ELR (cell line): ENCODE data around the gene ZNF148.

ENCODE experiments used
- DNase-seq: peaks from one replicate; pipeline ENCODE4 v3.0.0-alpha.2; 2015; ENCODE audit warnings: low read depth

The ZNF148 gene

GRCh38 chr3:125280668-125281361 is 94.3 kb downstream of the ZNF148 start:
- DNase-seq, result peak; percentile 39

GRCh38 chr3:125278155-125278554 is 97.0 kb downstream of the ZNF148 start:
- no peak for DNase-seq

- no peak for DNase-seq
Observed at GRCh38 chr3:125271127-125271526, 104.0 kb downstream of the ZNF148 start.

- no peak for DNase-seq
Observed at GRCh38 chr3:125267460-125267859, 107.7 kb downstream of the ZNF148 start.

GRCh38 chr3:125266971-125267370 is 108.2 kb downstream of the ZNF148 start:
- no peak for DNase-seq

GRCh38 chr3:125262161-125262560 is 113.0 kb downstream of the ZNF148 start:
- DNase-seq, result no peak

- no peak for DNase-seq
Observed at GRCh38 chr3:125261031-125261430, 114.1 kb downstream of the ZNF148 start.

GRCh38 chr3:125260158-125260557 is 115.0 kb downstream of the ZNF148 start:
- DNase-seq, result no peak

GRCh38 chr3:125257536-125257935 is 117.6 kb downstream of the ZNF148 start:
- DNase-seq, result no peak

- DNase-seq, result no peak
Observed at GRCh38 chr3:125256675-125257074, 118.5 kb downstream of the ZNF148 start.

- DNase-seq, result no peak
Observed at GRCh38 chr3:125250973-125251372, 124.2 kb downstream of the ZNF148 start.

- DNase-seq, result no peak
Observed at GRCh38 chr3:125246237-125246636, 128.9 kb downstream of the ZNF148 start.

GRCh38 chr3:125245521-125245920 is 129.6 kb downstream of the ZNF148 start:
- DNase-seq, result peak; percentile 49

- peak; percentile 48 for DNase-seq
Observed at GRCh38 chr3:125240496-125240895, 134.6 kb downstream of the ZNF148 start.

GRCh38 chr3:125239266-125239665 is 135.9 kb downstream of the ZNF148 start:
- no peak for DNase-seq

- no peak for DNase-seq
Observed at GRCh38 chr3:125238759-125239158, 136.4 kb downstream of the ZNF148 start.

GRCh38 chr3:125236331-125236903 is 138.7 kb downstream of the ZNF148 start:
- DNase-seq, result no peak

GRCh38 chr3:125234831-125235230 is 140.3 kb downstream of the ZNF148 start:
- no peak for DNase-seq

- peak; percentile 25 for DNase-seq
Observed at GRCh38 chr3:125232401-125232800, 142.7 kb downstream of the ZNF148 start.

- DNase-seq, result peak; percentile 90
Observed at GRCh38 chr3:125231895-125232294, 143.2 kb downstream of the ZNF148 start.

GRCh38 chr3:125229707-125230106 is 145.4 kb downstream of the ZNF148 start:
- no peak for DNase-seq

GRCh38 chr3:125229168-125229567 is 146.0 kb downstream of the ZNF148 start:
- DNase-seq, result no peak

- no peak for DNase-seq
Observed at GRCh38 chr3:125221831-125222230, 153.3 kb downstream of the ZNF148 start.
